OCI-LY3 (cell line): ENCODE results near the gene ZNF407.

ENCODE experiments used
- H2AFZ ChIP-seq: fragments of 200-600, 300-600 bp; shearing (Covaris generic); 2 replicates; pipeline ENCODE4 v1.6.0; 2014; ENCODE audit warnings: antibody characterized with exemption, low read depth, low read length
- H3K27ac ChIP-seq: fragments of 200-600, 300-600 bp; sonication (generic); 2 replicates; pipeline ENCODE4 v1.5.1; 2014; ENCODE audit warnings: mild to moderate bottlenecking, low read length, moderate library complexity, mixed read lengths
- H3K27me3 ChIP-seq: fragments of 200-600, 300-600 bp; sonication (generic); 2 replicates; pipeline ENCODE4 v1.6.1; 2014; ENCODE audit warnings: low read depth, low read length, mixed read lengths
- H3K36me3 ChIP-seq: fragments of 200-600, 300-600 bp; sonication (generic); replicated peaks from 2 replicates; pipeline ENCODE3; 2014; ENCODE audit warnings: low read depth, low read length, mixed read lengths
- H3K4me1 ChIP-seq: fragments of 300-600, 200-600 bp; sonication (generic); 2 replicates; pipeline ENCODE4 v1.6.1; 2014; ENCODE audit warnings: low read length, mixed read lengths
- H3K4me2 ChIP-seq: fragments of 200-600, 300-600 bp; sonication (generic); 2 replicates; pipeline ENCODE4 v1.6.1; 2014; ENCODE audit warnings: low read length, mixed read lengths
- H3K4me3 ChIP-seq: fragments of 300-600, 200-600 bp; sonication (generic); 2 replicates; pipeline ENCODE4 v1.5.1; 2014; ENCODE audit warnings: antibody characterized with exemption, mild to moderate bottlenecking, low read length, moderate library complexity
- H3K79me2 ChIP-seq: fragments of 300-600, 200-600 bp; shearing (Covaris generic); 2 replicates; pipeline ENCODE4 v1.6.1; 2014; ENCODE audit warnings: mild to moderate bottlenecking, low read length, mixed read lengths
- H3K9ac ChIP-seq: fragments of 300-600, 200-600 bp; shearing (Covaris generic); 2 replicates; pipeline ENCODE4 v1.6.0; 2014; ENCODE audit warnings: mild to moderate bottlenecking, low read length, moderate library complexity
- H3K9me3 ChIP-seq: fragments of 200-600, 300-600 bp; shearing (Covaris generic); 2 replicates; pipeline ENCODE4 v1.6.1; 2014; ENCODE audit warnings: low read length, mixed read lengths; ENCODE audit not compliant: insufficient read depth
- H4K20me1 ChIP-seq: fragments of 200-600, 300-600 bp; sonication (generic); 2 replicates; pipeline ENCODE4 v1.6.1; 2016; ENCODE audit warnings: low read length, mixed read lengths; ENCODE audit not compliant: insufficient read depth
- EZH2phosphoT487 ChIP-seq: fragments of 200-600 bp; shearing (Covaris generic); IDR thresholded peaks from 2 replicates; pipeline ENCODE4 v1.6.1; 2018; ENCODE audit warnings: antibody characterized with exemption, mixed run types, low read depth
- TF ChIP-seq, protein P1 (sequence below): fragments of 200-600, 300-600 bp; sonication (generic); IDR thresholded peaks from 2 replicates; pipeline ENCODE4 v1.5.1; 2014; ENCODE audit warnings: antibody characterized with exemption, low read length, low read depth

ZNF407 gene

GRCh38 chr18:75088021-75088506 is 490.4 kb downstream of the ZNF407 start:
- Histone ChIP-seq H2AFZ (no peak overlapping the region), H3K4me3 (no peak overlapping the region), H3K79me2 (no peaks in the 10 kb centered on the region), H3K36me3 (no peaks in the 10 kb centered on the region), H3K4me2 (no peak overlapping the region), H3K9ac (no peak overlapping the region), H4K20me1 (no peaks in the 10 kb centered on the region), H3K27ac (no peak overlapping the region), H3K9me3 (peaks cover 9% of the 10 kb centered on the region), H3K4me1 (no peaks in the 10 kb centered on the region), H3K27me3 (0 out of 2 replicates have a peak, but pooled peaks cover 6% of the 10 kb centered on the region)
- no peak for TF ChIP-seq EZH2phosphoT487
- TF ChIP-seq, protein P1, sequence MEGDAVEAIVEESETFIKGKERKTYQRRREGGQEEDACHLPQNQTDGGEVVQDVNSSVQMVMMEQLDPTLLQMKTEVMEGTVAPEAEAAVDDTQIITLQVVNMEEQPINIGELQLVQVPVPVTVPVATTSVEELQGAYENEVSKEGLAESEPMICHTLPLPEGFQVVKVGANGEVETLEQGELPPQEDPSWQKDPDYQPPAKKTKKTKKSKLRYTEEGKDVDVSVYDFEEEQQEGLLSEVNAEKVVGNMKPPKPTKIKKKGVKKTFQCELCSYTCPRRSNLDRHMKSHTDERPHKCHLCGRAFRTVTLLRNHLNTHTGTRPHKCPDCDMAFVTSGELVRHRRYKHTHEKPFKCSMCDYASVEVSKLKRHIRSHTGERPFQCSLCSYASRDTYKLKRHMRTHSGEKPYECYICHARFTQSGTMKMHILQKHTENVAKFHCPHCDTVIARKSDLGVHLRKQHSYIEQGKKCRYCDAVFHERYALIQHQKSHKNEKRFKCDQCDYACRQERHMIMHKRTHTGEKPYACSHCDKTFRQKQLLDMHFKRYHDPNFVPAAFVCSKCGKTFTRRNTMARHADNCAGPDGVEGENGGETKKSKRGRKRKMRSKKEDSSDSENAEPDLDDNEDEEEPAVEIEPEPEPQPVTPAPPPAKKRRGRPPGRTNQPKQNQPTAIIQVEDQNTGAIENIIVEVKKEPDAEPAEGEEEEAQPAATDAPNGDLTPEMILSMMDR, result no peak

DNA sequence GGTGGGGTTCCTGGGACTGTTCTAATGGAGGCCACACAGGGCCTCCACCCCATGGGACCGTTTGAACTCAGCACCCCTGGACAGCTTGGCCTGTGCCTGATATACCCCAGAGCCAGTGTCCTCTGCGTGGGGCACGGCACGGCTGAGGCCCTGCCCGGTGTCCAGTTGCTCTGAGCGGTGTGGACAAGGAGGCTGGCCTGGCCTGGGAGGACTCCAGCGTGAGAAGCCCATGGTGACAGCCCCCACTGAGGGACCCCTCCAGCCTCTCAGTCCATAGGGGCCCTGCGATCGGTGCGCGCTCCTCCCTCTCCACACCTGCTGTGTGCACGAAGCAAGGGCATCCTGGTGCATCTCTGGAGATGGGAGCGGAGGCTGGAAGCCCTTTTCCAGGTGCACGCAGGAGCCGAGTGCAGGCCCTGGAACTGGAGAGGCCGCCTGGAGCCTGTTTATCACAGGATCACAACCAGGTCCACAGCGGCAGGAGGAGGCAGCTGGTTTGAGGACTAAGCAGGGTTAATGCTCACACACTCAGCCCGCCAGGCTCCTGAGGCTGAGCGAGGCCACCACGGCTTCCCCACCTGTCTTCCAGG is 491.0 kb downstream of the ZNF407 start:
- Histone ChIP-seq H3K27me3 (0 out of 2 replicates have a peak, but pooled peaks cover 6% of the 10 kb centered on the region), H3K4me1 (no peaks in the 10 kb centered on the region), H3K4me2 (no peak overlapping the region), H3K27ac (no peak overlapping the region), H3K4me3 (no peak overlapping the region), H3K79me2 (no peaks in the 10 kb centered on the region), H3K9me3 (peaks cover 9% of the 10 kb centered on the region), H3K9ac (no peak overlapping the region), H2AFZ (no peak overlapping the region), H4K20me1 (no peaks in the 10 kb centered on the region), H3K36me3 (no peaks in the 10 kb centered on the region)
- TF ChIP-seq EZH2phosphoT487, result no peak
- TF ChIP-seq, protein P1, result no peak

GRCh38 chr18:75089748-75090327 is 492.2 kb downstream of the ZNF407 start:
- Histone ChIP-seq H3K27me3 (0 out of 2 replicates have a peak, but pooled peaks cover 6% of the 10 kb centered on the region), H3K36me3 (no peaks in the 10 kb centered on the region), H3K4me2 (no peak overlapping the region), H4K20me1 (no peaks in the 10 kb centered on the region), H2AFZ (no peak overlapping the region), H3K4me3 (no peak overlapping the region), H3K9ac (no peak overlapping the region), H3K9me3 (peaks cover 9% of the 10 kb centered on the region), H3K27ac (no peak overlapping the region), H3K4me1 (no peaks in the 10 kb centered on the region), H3K79me2 (no peaks in the 10 kb centered on the region)
- TF ChIP-seq, protein P1, result no peak
- TF ChIP-seq EZH2phosphoT487, result no peak

- Histone ChIP-seq H2AFZ (no peak overlapping the region), H3K79me2 (no peaks in the 10 kb centered on the region), H3K4me3 (no peak overlapping the region), H3K9me3 (peaks cover 9% of the 10 kb centered on the region), H3K9ac (no peak overlapping the region), H3K27ac (no peak overlapping the region), H3K4me2 (no peak overlapping the region), H4K20me1 (no peaks in the 10 kb centered on the region), H3K4me1 (no peaks in the 10 kb centered on the region), H3K27me3 (0 out of 2 replicates have a peak, but pooled peaks cover 6% of the 10 kb centered on the region), H3K36me3 (no peaks in the 10 kb centered on the region)
- TF ChIP-seq, protein P1, result no peak
- no peak for TF ChIP-seq EZH2phosphoT487
These were observed 492.7 kb downstream of the ZNF407 start for GRCh38 chr18:75090336-75090735.
